Thoracic aorta endothelial cell (primary cell): ENCODE results near the gene PPP1R3D. TPM values are rescaled to one million over a fixed set of nuclear protein-coding genes. Genes with fewer than 3 reads are reported as not detected.

Experiments used
- total RNA-seq: library from RNA; depleted of rRNA; stranded (reverse); fragments of >200 nt; gene quantifications from 2 replicates; pipeline ENCODE4 v1.2.3, GENCODE V29; 2012

PPP1R3D gene, protein sequence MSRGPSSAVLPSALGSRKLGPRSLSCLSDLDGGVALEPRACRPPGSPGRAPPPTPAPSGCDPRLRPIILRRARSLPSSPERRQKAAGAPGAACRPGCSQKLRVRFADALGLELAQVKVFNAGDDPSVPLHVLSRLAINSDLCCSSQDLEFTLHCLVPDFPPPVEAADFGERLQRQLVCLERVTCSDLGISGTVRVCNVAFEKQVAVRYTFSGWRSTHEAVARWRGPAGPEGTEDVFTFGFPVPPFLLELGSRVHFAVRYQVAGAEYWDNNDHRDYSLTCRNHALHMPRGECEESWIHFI
- 6.5 and 7.5 TPM in 2 replicates for total RNA-seq

DNA sequence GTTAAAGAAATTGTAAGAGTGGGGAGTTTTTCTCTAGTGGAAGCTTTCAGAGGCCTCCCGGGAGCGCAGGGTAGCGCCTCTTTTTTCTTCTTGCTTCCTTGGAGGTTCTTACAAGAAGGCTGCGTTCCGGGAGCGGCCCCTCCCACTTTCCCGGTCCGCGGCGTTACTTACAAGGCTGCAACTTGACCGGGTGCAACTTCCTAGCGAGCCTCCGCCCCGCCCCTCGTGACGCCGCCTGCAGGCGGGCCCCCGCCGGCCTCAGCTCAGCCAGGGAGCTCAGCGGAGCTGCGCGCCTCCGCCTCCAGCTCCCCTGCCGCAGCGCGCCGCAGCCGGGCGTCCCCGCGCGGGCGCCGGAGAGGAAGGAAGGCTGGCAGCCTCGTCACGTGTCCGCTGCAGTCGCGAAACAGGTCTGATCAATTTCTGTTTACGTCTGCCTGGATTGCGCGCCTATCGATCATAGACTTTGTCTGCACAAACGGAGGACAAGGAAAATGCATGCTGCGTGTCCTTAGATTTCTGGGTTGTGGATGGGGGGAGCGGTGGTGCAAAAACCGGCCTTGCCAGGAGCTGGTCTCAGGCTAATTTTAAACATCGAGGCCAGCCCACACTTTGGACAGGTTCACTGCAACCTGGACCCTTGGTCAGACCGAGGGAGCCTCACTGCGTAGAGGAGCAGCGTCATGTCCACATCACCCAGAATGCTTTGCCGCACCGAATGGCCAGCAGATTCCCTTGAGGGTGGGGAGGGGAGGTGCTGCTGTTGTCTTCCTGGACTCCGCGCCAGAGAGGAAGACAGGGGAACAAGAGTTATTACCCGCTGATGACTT is at the start of gene PPP1R3D, which contains the start of gene FAM217B:
PPP1R3D (minus strand) TSS at position 177 of the 827 bp plus-strand sequence. CDS start 374 bp downstream, outside the sequence.
FAM217B (plus strand) TSS at position 261 of the 827 bp plus-strand sequence. CDS start 3,555 bp downstream, outside the sequence.

DNA sequence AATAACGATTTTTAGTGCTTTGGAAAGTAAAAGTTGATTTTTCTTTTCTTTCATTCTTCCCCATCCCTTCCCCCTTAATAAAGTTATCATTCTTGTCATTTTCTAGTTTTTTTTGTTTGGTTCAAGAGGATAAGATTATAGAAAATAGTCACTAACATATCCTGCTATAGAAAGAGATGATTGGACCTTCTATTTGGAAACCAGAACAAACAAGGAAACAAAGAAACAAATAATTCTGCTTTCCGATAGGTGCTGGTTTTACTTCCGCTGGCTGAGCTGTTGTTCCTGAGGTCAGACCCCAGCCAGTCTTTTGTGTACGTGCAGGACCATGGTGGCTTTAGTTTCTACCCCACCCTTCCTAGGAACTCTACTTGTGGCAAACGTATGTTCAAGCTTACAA is 18.0 kb upstream of the PPP1R3D start, which contains the start of gene CDH26:
CDH26 (plus strand) TSS at position 301 of the 400 bp plus-strand sequence. CDS start 304 bp downstream, outside the sequence.

DNA sequence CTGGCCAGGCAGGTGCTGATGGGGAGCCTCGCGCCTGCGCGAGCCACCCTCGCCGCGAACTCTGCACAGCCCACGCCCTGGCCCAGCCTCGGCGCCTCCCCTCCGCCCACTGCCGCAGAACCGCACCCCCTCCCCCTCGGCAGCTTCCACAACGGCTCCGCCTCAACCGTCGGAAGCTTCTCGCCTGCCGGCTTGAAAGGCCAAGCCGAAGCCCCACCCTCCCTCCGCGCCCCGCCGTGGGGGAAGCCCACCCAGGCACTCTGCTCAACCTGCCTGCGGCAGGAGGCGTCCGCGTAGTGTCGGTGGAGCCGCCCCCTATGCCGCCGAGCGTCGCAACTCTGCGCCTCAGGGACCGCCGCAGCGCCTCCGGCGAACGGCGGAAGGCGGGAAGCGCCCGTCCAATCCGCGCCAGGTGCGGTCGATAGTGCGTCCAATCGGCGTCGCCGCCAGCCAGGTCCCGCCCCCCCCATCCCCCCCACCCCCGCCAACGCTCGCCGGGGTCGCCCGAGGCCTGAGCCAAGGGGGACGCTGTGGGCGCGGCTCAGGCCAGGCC is 6.7 kb downstream of the PPP1R3D start, which contains the start of gene SYCP2:
SYCP2 (minus strand) TSS at position 342 of the 553 bp plus-strand sequence. CDS start 11,224 bp downstream, outside the sequence.

Other genes starting within 250 kb of the PPP1R3D start
- gene SYCP2, start 6.7 kb downstream of the PPP1R3D start, total RNA-seq = 0.50 and 0.80 TPM in 2 replicates
- gene FAM217B, start 84 bp upstream of the PPP1R3D start, total RNA-seq = 7.8 and 8.1 TPM in 2 replicates
- gene CDH26, start 18.1 kb upstream of the PPP1R3D start, total RNA-seq = 0.07 TPM in 1 of 2 replicates, not detected in the other